PC-3 (cell line): ENCODE data around the gene GABBR2. TPM values are rescaled to one million over a fixed set of nuclear protein-coding genes. Genes with fewer than 3 reads are reported as not detected.

Experiments used
- ATAC-seq: fragments of 200-7000 bp; cut with Tn5 transposase; 2 replicates; pipeline ENCODE4 v1.9.1; 2020; ENCODE audit warnings: mild to moderate bottlenecking, moderate library complexity
- BruUV-seq: library from RNA; stranded (reverse); fragments of 400-500 nt; replicated peaks from 2 replicates; lab custom pipeline; 2021; lab: Mats Ljungman, UMichigan
- CTCF ChIA-PET: fragments of 300-600 bp; sonication (Branson Sonifier 250); formaldehyde crosslinking; loops from one replicate; lab custom pipeline; 2022; ENCODE audit warnings: antibody characterized with exemption; lab: Charles Lee
- POLR2A ChIA-PET: fragments of 300-600 bp; sonication (Branson Sonifier 250); formaldehyde crosslinking; loops from one replicate; lab custom pipeline; 2022; ENCODE audit warnings: antibody characterized with exemption; ENCODE audit not compliant: unreplicated experiment; lab: Charles Lee
- DNase-seq: peaks from one replicate; pipeline ENCODE4 v3.0.0-alpha.2; 2015
- H2AFZ ChIP-seq: fragments of 300-600 bp; sonication (generic); 2 replicates; pipeline ENCODE4 v1.6.0; 2016; ENCODE audit warnings: antibody characterized with exemption, low read length
- H3F3A ChIP-seq: fragments of 300-600 bp; sonication (generic); one replicate; pipeline ENCODE4 v1.6.0; 2017; ENCODE audit warnings: antibody characterized with exemption, low read length, control low read depth, mild to moderate bottlenecking; ENCODE audit not compliant: unreplicated experiment
- H3K27ac ChIP-seq: fragments of 300-600 bp; sonication (generic); 2 replicates; pipeline ENCODE4 v1.5.1; 2016; ENCODE audit warnings: mild to moderate bottlenecking, low read length
- H3K27me3 ChIP-seq: fragments of 300-600 bp; sonication (generic); 2 replicates; pipeline ENCODE4 v1.6.1; 2016; ENCODE audit warnings: low read length, mixed read lengths
- H3K36me3 ChIP-seq: fragments of 300-600 bp; sonication (generic); 2 replicates; pipeline ENCODE4 v1.6.1; 2016; ENCODE audit warnings: low read depth, mixed run types, low read length, mixed read lengths
- H3K4me1 ChIP-seq: fragments of 300-600 bp; sonication (generic); 2 replicates; pipeline ENCODE4 v1.5.1; 2016; ENCODE audit warnings: low read length; ENCODE audit not compliant: insufficient read depth
- H3K4me2 ChIP-seq: fragments of 300-600 bp; sonication (generic); 2 replicates; pipeline ENCODE4 v1.6.0; 2016; ENCODE audit warnings: low read length
- H3K4me3 ChIP-seq: fragments of 300-600 bp; sonication (generic); 2 replicates; pipeline ENCODE4 v1.5.1; 2016; ENCODE audit warnings: mild to moderate bottlenecking, low read length, mixed read lengths
- H3K79me2 ChIP-seq: fragments of 300-600 bp; sonication (generic); 2 replicates; pipeline ENCODE4 v1.6.1; 2017; ENCODE audit warnings: low read length, mixed read lengths
- H3K9ac ChIP-seq: fragments of 300-600 bp; sonication (generic); 2 replicates; pipeline ENCODE4 v1.6.0; 2016; ENCODE audit warnings: mild to moderate bottlenecking, low read length
- H3K9me2 ChIP-seq: fragments of 300-600 bp; sonication (generic); replicated peaks from 2 replicates; pipeline ENCODE4 v1.6.1; 2016; ENCODE audit warnings: mixed run types, low read length, mixed read lengths
- H3K9me3 ChIP-seq: fragments of 300-600 bp; sonication (generic); 2 replicates; pipeline ENCODE4 v1.6.1; 2016; ENCODE audit warnings: low read length, mixed read lengths
- H4K20me1 ChIP-seq: fragments of 300-600 bp; sonication (generic); 2 replicates; pipeline ENCODE4 v1.6.1; 2016; ENCODE audit warnings: low read length, mixed read lengths
- CTCF ChIP-seq: fragments of 300-600 bp; sonication (generic); conservative IDR thresholded peaks from 2 replicates; pipeline ENCODE4 v1.5.1; 2017; ENCODE audit warnings: antibody characterized with exemption, low read depth, mild to moderate bottlenecking, low read length
- EZH2 ChIP-seq: fragments of 300-600 bp; sonication (generic); IDR thresholded peaks from one replicate; pipeline ENCODE4 v1.6.1; 2017; ENCODE audit warnings: antibody characterized with exemption, mild to moderate bottlenecking, low read length; ENCODE audit not compliant: unreplicated experiment
- EZH2phosphoT487 ChIP-seq: fragments of 300-600 bp; sonication (generic); IDR thresholded peaks from 2 replicates; pipeline ENCODE4 v1.6.1; 2018; ENCODE audit warnings: mild to moderate bottlenecking, antibody characterized with exemption, low read length, borderline replicate concordance
- intact Hi-C: fragments of 100-400 bp; cut with micrococcal nuclease; formaldehyde crosslinking; loops from 2 replicates; pipeline ENCODE4 v1.9.0; 2023
- total RNA-seq: library from RNA; depleted of rRNA; stranded (reverse); fragments of >200 nt; gene quantifications from 2 replicates; pipeline ENCODE4 v1.2.3, GENCODE V29; 2014

GABBR2 gene
- total RNA-seq, 1 experiment from 2014 or later, result 0.44 TPM

- H3K27me3 ChIP-seq, result no peaks in the 10 kb centered on the region
- ATAC-seq, result no peak
- no peak overlapping the region for H2AFZ ChIP-seq
- POLR2A ChIA-PET, result no interaction called here
- H3K4me2 ChIP-seq, result no peak overlapping the region
- H3F3A ChIP-seq, result no peaks in the 10 kb centered on the region
- intact Hi-C loops, result no loop called here
- H3K4me1 ChIP-seq, result no peaks in the 10 kb centered on the region
- H3K27ac ChIP-seq, result no peak overlapping the region
- no peak overlapping the region for H3K4me3 ChIP-seq
- peak; percentile 6 for DNase-seq
- BruUV-seq, result no TSS peak
- no peaks in the 10 kb centered on the region for H3K9me3 ChIP-seq
- H3K36me3 ChIP-seq, result no peaks in the 10 kb centered on the region
- CTCF ChIA-PET, result no interaction called here
- H3K9ac ChIP-seq, result no peak overlapping the region
- H3K9me2 ChIP-seq, result no peaks in the 10 kb centered on the region
- H4K20me1 ChIP-seq, result no peaks in the 10 kb centered on the region
- no peaks in the 10 kb centered on the region for H3K79me2 ChIP-seq
- no peak for TF ChIP-seq EZH2phosphoT487
- no peak for TF ChIP-seq CTCF
- no peak for TF ChIP-seq EZH2
Observed at GRCh38 chr9:98453589-98454311, 255.0 kb downstream of the GABBR2 start.

- ATAC-seq, result no peak
Observed at GRCh38 chr9:98451576-98451975, 257.2 kb downstream of the GABBR2 start.

More at GRCh38 chr9:98451576-98451975, 257.2 kb downstream of the GABBR2 start:
- TF ChIP-seq EZH2phosphoT487 (no peak), EZH2 (no peak), CTCF (no peak)
- ChIA-PET POLR2A (no interaction called here), CTCF (no interaction called here)
- Histone ChIP-seq H3K4me1 (no peaks in the 10 kb centered on the region), H3F3A (no peaks in the 10 kb centered on the region), H3K4me3 (no peak overlapping the region), H3K79me2 (no peaks in the 10 kb centered on the region), H3K9ac (no peak overlapping the region), H4K20me1 (no peaks in the 10 kb centered on the region), H3K27me3 (no peaks in the 10 kb centered on the region), H2AFZ (no peak overlapping the region), H3K36me3 (no peaks in the 10 kb centered on the region), H3K4me2 (no peak overlapping the region), H3K9me3 (no peaks in the 10 kb centered on the region), H3K27ac (no peak overlapping the region), H3K9me2 (no peaks in the 10 kb centered on the region)
- DNase-seq, result no peak
- intact Hi-C loops, result no loop called here
- no TSS peak for BruUV-seq
